Aorta (tissue), 5 donors: Measurements from ENCODE around the gene FBXO31. TPM values are rescaled to one million over a fixed set of nuclear protein-coding genes. Genes with fewer than 3 reads are reported as not detected.

Experiments used
- ATAC-seq: fragments of 200-7000 bp; cut with Tn5 transposase; one replicate; pipeline ENCODE4 v1.9.1; 2022; ENCODE audit warnings: moderate library complexity; ENCODE audit not compliant: low FRiP score
- DNase-seq, 2 donors: peaks; one replicate each; pipeline ENCODE4 v3.0.0-alpha.2; 2020
- H3K27ac ChIP-seq, 2 donors: one replicate each; pipeline ENCODE4 v1.5.1; 2013; ENCODE audit warnings: low read length in 2 of 2, mild to moderate bottlenecking in 2 of 2, moderate library complexity in 2 of 2, control low read depth in 1 of 2, inconsistent platforms in 1 of 2, low read depth in 1 of 2
- H3K27me3 ChIP-seq, 2 donors: one replicate each; pipeline ENCODE4 v1.6.1; 2013; ENCODE audit warnings: control low read depth in 1 of 2, low read length in 1 of 2, mild to moderate bottlenecking in 1 of 2, moderate library complexity in 1 of 2; ENCODE audit not compliant: insufficient read depth in 2 of 2, control insufficient read depth in 1 of 2
- H3K36me3 ChIP-seq, 2 donors: one replicate each; pipeline ENCODE4 v1.6.1; 2013; ENCODE audit warnings: control low read depth in 1 of 2, low read length in 1 of 2, mild to moderate bottlenecking in 1 of 2; ENCODE audit not compliant: insufficient read depth in 2 of 2, control insufficient read depth in 1 of 2
- H3K4me1 ChIP-seq, 2 donors: one replicate each; pipeline ENCODE4 v1.6.1; 2013; ENCODE audit warnings: low read length in 2 of 2, control low read depth in 1 of 2, mild to moderate bottlenecking in 1 of 2, moderate library complexity in 1 of 2; ENCODE audit not compliant: insufficient read depth in 2 of 2, control insufficient read depth in 1 of 2
- H3K4me3 ChIP-seq, 2 donors: one replicate each; pipeline ENCODE4 v1.5.1; 2013; ENCODE audit warnings: low read length in 2 of 2, control low read depth in 1 of 2, mild to moderate bottlenecking in 1 of 2
- H3K9me3 ChIP-seq: one replicate; pipeline ENCODE4 v1.6.1; 2013; ENCODE audit warnings: mild to moderate bottlenecking, low read length; ENCODE audit not compliant: control insufficient read depth
- WGBS, 2 donors: extraction: QIAGEN DNeasy Blood & Tissue Kit; methylation state at CpG; one replicate each; pipeline ENCODE4 v1.1.7; 2013; 5-methylcytosine and 5-hydroxymethylcytosine counted together
- intact Hi-C, 2 donors: fragments of 100-400 bp; cut with DNase I; formaldehyde crosslinking; loops; one replicate each; pipeline versions ENCODE4 v1.14.2 to v1.15.0; 2022
- polyA plus RNA-seq, 2 donors: library from polyadenylated mRNA; stranded (reverse); fragments of 200-250 nt; gene quantifications; one replicate each; pipeline ENCODE4 v1.2.3, GENCODE V29; 2013
- total RNA-seq, 2 donors: library from RNA; stranded (reverse); fragmentation: NEBNext Ultra II Directional; extraction: Animal tissue kit (Norgen Biotek cat#: 25700); gene quantifications; one replicate each; pipeline ENCODE4 v1.2.1, GENCODE V29; 2021
- donor health status: healthy with polysubstance abuse.
- donor health status: Bipolar disorder and iron deficiency.
- donor health status: DM: no; HTN: no; CAD: no.
- donor health status: DM: no; HTN: no; CAD: no.
- donor health status: DM: yes; HTN: yes; CAD: no.

The FBXO31 gene
- total and polyA plus RNA-seq, 4 donors: 6.0 to 57.9 (median 41.1) TPM

DNA sequence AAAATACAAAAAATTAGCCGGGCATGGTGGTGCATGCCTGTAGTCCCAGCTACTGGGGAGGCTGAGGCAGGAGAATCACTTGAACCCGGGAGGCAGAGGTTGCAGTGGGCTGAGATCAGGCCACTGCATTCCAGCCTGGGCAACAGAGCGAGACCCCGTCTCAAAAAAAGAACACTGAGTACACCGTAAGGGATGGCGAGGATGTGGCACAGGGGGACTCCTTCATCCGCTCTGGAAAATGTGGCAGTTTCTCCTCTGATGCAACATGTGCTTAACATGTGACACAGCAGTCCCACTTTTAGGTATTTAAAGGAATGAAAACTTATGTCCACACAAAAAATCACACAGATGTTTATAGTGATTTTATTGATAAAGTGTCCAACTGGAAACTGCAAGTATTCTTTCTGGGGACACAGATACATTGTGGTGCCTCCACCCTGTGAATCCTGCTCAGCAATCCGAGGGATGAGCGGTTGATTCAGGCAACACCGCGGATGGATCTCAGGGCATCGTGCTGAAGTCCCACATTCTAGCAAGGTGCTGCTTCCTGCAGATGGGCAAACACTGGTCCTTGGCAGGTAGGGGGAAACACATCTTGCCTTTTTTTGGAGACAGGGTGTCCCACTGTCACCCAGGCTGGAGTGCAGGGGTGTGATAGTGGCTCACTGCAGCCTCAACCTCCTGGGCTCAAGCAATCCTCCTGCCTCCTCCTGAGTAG, 62.9 kb downstream of the FBXO31 start:
- intact Hi-C loops: no loop called here

GRCh38 chr16:87319997-87320491, 63.5 kb downstream of the FBXO31 start:
- 86 to 93% methylated on average over 7 of the region's 7 CpGs for WGBS, 2 donors
- no peak overlapping the region for H3K27ac ChIP-seq
- no peak for ATAC-seq

More for the DNA sequence above, 62.9 kb downstream of the FBXO31 start:
- H3K4me1 ChIP-seq: peaks cover 0 to 4% of the 10 kb centered on the region in 2 donors
- H3K27me3 ChIP-seq: no peaks in the 10 kb centered on the region
- WGBS, 2 donors: 86 to 88% methylated on average over 12 of the region's 12 CpGs
- H3K27ac ChIP-seq: no peak overlapping the region
- no peaks in the 10 kb centered on the region for H3K9me3 ChIP-seq
- DNase-seq: no peak
- no peaks in the 10 kb centered on the region for H3K36me3 ChIP-seq
- no peak overlapping the region for H3K4me3 ChIP-seq
- ATAC-seq: no peak

DNA sequence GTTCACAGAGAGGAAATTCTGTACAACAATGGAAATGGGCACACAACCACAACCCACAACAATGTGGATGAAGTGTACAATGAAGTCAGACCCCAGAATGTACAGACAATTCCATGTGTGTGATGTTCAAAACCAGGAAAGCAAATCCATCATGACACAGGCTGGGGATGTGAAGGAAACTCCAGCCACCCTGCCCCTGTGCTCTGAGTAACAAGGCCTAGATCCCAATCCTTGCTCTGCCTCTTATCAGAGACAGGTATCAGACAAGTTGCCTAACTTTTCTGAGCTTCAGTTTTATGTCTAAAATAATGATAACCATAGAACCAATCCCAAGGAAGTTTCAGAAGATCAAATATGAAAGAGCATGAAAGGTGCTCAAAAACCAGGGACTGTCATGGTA, 64.6 kb downstream of the FBXO31 start:
- Histone ChIP-seq H3K9me3 (no peaks in the 10 kb centered on the region), H3K36me3 (no peaks in the 10 kb centered on the region), H3K4me3 (no peak overlapping the region), H3K27me3 (no peaks in the 10 kb centered on the region), H3K27ac (no peak overlapping the region), H3K4me1 (peaks cover 0 to 4% of the 10 kb centered on the region in 2 donors)
- intact Hi-C loops: loop anchor here (5.0 kb wide), 1 partner anchor 63 kb away; the partner anchor contains the start of gene FBXO31 (in 2 of the 2)
- no peak for DNase-seq
- ATAC-seq: no peak

More at GRCh38 chr16:87319997-87320491, 63.5 kb downstream of the FBXO31 start:
- DNase-seq: no peak
- Histone ChIP-seq H3K36me3 (no peaks in the 10 kb centered on the region), H3K4me3 (no peak overlapping the region), H3K4me1 (peaks cover 0 to 4% of the 10 kb centered on the region in 2 donors), H3K27me3 (no peaks in the 10 kb centered on the region), H3K9me3 (no peaks in the 10 kb centered on the region)
- intact Hi-C loops: loop anchor here (5.0 kb wide), 1 partner anchor 62 kb away; the partner anchor contains the start of gene FBXO31 (in 2 of the 2)

DNA sequence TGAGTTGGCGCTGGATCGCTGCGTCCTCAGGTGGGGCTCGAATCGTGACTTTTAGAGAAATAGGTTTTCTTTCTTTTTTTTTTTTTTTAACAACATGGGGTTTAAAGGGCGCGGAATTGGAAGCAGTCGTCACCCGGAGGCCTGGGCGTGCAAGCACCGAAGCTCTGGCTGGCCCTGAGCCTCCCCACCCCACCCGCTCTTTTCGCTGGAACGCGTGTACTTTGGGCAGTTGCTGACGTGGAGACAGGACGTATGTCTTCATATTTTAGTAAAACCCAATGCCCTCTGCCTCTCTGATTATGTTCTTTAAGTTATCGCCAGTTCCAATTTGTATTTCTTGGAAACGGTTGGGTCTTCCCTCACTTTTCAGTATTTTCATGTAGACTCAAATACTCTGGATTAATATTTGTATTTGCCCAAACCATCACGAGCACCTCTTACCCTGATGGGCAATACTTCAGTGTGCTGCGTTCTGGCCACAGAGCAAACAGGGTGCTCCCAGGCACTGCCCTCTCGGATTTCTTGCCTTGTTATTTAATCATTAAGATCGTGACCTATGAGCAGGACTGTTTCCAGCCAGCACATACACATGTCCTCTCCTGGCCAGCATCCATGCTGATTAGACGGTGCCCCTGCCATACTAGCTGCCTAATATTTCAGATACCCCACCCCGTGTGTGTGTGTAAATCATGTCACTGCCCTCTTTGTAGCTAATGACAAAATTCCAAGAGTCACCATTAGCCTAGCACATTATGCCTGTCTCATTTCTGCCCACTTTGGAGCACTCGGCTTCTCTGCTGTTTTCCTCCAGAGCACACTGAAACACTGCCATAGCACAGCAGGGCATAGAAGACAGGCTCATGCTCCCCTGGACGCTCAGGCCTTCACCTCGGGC, 65.6 kb downstream of the FBXO31 start:
- Histone ChIP-seq H3K4me3 (peak overlapping the region; percentile 88 to 91), H3K9me3 (no peaks in the 10 kb centered on the region), H3K27me3 (no peaks in the 10 kb centered on the region), H3K36me3 (no peaks in the 10 kb centered on the region), H3K27ac (peak overlapping the region in 1 of 2 donors; percentile 85), H3K4me1 (peaks cover 0 to 4% of the 10 kb centered on the region in 2 donors)
- 3 to 4% methylated on average over 28 of the region's 28 CpGs for WGBS, 2 donors
- DNase-seq: peak in 1 of 2 donors; percentile 68
- peak; percentile 71 for ATAC-seq
- intact Hi-C loops: loop anchor here (5.0 kb wide), 1 partner anchor 64 kb away; the partner anchor contains the start of gene FBXO31 (in 2 of the 2)

GRCh38 chr16:87316923-87317749, 66.4 kb downstream of the FBXO31 start, which contains the start of gene C16orf95:
TSS of gene C16orf95 (minus strand) at chr16:87317392. CDS start at chr16:87317242, 150 bp downstream.
- Histone ChIP-seq H3K27ac (peak within 1 kb of the TSS in 1 of 2 donors; percentile 85), H3K27me3 (no peaks in the 10 kb centered on the region), H3K4me3 (peak within 1 kb of the TSS; percentile 88 to 91), H3K36me3 (no peaks in the 10 kb centered on the region), H3K4me1 (peaks cover 0 to 4% of the 10 kb centered on the region in 2 donors), H3K9me3 (no peaks in the 10 kb centered on the region)
- 1% methylated on average over 63 to 64 of the region's 64 CpGs for WGBS, 2 donors
- DNase-seq (peak; percentile 97 to 98), ATAC-seq (peak; percentile 98)
- intact Hi-C loops: loop anchor here (5.0 kb wide), 1 partner anchor 65 kb away; the partner anchor contains the start of gene FBXO31 (in 2 of the 2)

- Histone ChIP-seq H3K4me1 (peaks cover 0 to 4% of the 10 kb centered on the region in 2 donors), H3K27ac (peak overlapping the region in 1 of 2 donors; percentile 8), H3K4me3 (peak overlapping the region in 1 of 2 donors; percentile 18), H3K27me3 (no peaks in the 10 kb centered on the region), H3K9me3 (no peaks in the 10 kb centered on the region), H3K36me3 (no peaks in the 10 kb centered on the region)
- ATAC-seq: no peak
- no peak for DNase-seq
- WGBS, 2 donors: 91 to 92% methylated on average over 4 of the region's 4 CpGs
- intact Hi-C loops: loop anchor here (5.0 kb wide), 1 partner anchor 66 kb away; the partner anchor contains the start of gene FBXO31 (in 2 of the 2)
Measured at GRCh38 chr16:87316450-87316922, 67.1 kb downstream of the FBXO31 start.

GRCh38 chr16:87314990-87315420, 68.6 kb downstream of the FBXO31 start:
- Histone ChIP-seq H3K4me3 (no peak overlapping the region), H3K27ac (no peak overlapping the region), H3K27me3 (no peaks in the 10 kb centered on the region), H3K36me3 (no peaks in the 10 kb centered on the region), H3K9me3 (no peaks in the 10 kb centered on the region), H3K4me1 (peaks cover 0 to 4% of the 10 kb centered on the region in 2 donors)
- DNase-seq (peak; percentile 21 to 66), ATAC-seq (no peak)
- WGBS, 2 donors: 94 to 96% methylated on average over 10 of the region's 10 CpGs
- intact Hi-C loops: loop anchor here (5.0 kb wide), 1 partner anchor 67 kb away; the partner anchor contains the start of gene FBXO31 (in 2 of the 2)
